ENCODE results near the gene MT1B. TPM values are rescaled to one million over a fixed set of nuclear protein-coding genes. Genes with fewer than 3 reads are reported as not detected.

The MT1B gene
- total and polyA plus RNA-seq, 8 donors, result 5.8 TPM; not detected in 7

GRCh38 chr16:56653218-56653617 is 1.5 kb downstream of the MT1B start:
- WGBS, 5 donors, result 81 to 89% (median 85%) methylated on average over 7 of the region's 7 CpGs
- intact Hi-C loops (cut with DNase I; ENCODE audit: low total_unique reads), result no loop called here
- Histone ChIP-seq H3K27ac (no peak overlapping the region), H3K9me3 (no peaks in the 10 kb centered on the region), H3K4me3 (no peak overlapping the region), H3K36me3 (no peaks in the 10 kb centered on the region), H3K27me3 (peaks cover 0 to 24% (median 0%) of the 10 kb centered on the region in 3 donors), H3K4me1 (peaks cover under 1 to 26% (median 12%) of the 10 kb centered on the region in 4 donors)
- no peak for TF ChIP-seq CTCF (IDR thresholded peaks at IDR 0.05)
- TF ChIP-seq EP300 (IDR thresholded peaks at IDR 0.05), result no peak
- no peak for TF ChIP-seq POLR2A (IDR thresholded peaks at IDR 0.05)
- TF ChIP-seq POLR2AphosphoS5 (IDR thresholded peaks at IDR 0.05), result no peak
- DNase-seq, result no peak

DNA sequence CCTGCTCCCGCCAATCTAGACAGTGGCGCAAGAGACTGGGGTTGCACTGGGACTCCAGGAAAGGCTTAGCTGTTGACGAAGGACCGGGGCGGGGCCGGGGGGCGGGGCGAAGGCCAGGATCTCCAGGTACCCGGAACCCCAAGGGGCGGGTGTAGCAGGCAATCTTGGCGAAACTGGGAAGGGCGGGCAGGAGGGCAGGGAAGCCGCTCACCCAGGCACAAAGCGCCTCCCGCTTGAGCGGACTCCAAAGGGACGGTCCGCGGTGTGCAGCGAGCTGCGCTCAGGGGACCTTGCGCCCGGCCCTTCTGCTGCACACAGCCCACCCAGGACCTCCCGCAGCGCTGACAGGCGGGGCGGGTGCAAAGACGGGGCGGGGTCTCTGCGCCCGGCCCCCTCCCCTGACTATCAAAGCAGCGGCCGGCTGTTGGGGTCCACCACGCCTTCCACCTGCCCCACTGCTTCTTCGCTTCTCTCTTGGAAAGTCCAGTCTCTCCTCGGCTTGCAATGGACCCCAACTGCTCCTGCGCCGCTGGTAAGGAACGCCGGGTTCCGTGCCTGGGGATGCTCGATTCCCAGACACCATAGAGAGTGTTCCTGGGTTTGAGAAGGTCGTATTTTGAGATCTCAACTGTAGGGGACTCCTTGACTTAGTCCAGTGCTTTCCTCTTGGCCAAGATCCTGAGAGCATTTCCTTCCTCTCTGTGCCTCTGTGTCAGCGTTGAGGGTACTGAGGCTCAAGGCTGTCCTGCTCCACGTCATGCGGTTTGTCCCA is 6.1 kb downstream of the MT1B start, which contains the start of gene MT1F:
Gene MT1F, plus strand, starts transcription at position 405 of the 772 bp plus-strand sequence. Its CDS starts 100 bp downstream, at position 505.
- H3K27ac ChIP-seq, result peak within 1 kb of the TSS; percentile 77 to 88 (median 86)
- no peak for TF ChIP-seq EP300 (IDR thresholded peaks at IDR 0.05)
- TF ChIP-seq POLR2AphosphoS5 (IDR thresholded peaks at IDR 0.05), result peak in 2 of 3 donors; percentile 75 to 80
- no peak for TF ChIP-seq POLR2A (IDR thresholded peaks at IDR 0.05)
- peak within 1 kb of the TSS; percentile 51 to 71 (median 58) for H3K4me3 ChIP-seq
- H3K27me3 ChIP-seq, result peaks cover 0 to 43% (median 2%) of the 10 kb centered on the region in 3 donors
- peaks cover 8 to 25% (median 20%) of the 10 kb centered on the region in 4 donors for H3K4me1 ChIP-seq
- DNase-seq, result peak; percentile 95 to 98
- H3K36me3 ChIP-seq, result no peaks in the 10 kb centered on the region
- no peaks in the 10 kb centered on the region for H3K9me3 ChIP-seq
- intact Hi-C loops (cut with DNase I; ENCODE audit: low total_unique reads), result no loop called here
- WGBS, 5 donors, result 1 to 2% (median 1%) methylated on average over 21 to 46 of the region's 46 CpGs

GRCh38 chr16:56658327-56658875 is 6.7 kb downstream of the MT1B start:
- WGBS, 5 donors, result 14 to 29% (median 16%) methylated on average over 8 to 10 of the region's 10 CpGs
- DNase-seq, result peak in 1 of 2 donors; percentile 66
- no peaks in the 10 kb centered on the region for H3K9me3 ChIP-seq

More at GRCh38 chr16:56658327-56658875, 6.7 kb downstream of the MT1B start:
- H3K27ac ChIP-seq, result peak overlapping the region; percentile 75 to 88 (median 86)
- H3K27me3 ChIP-seq, result peaks cover 0 to 50% (median 9%) of the 10 kb centered on the region in 3 donors
- H3K36me3 ChIP-seq, result no peaks in the 10 kb centered on the region
- H3K4me3 ChIP-seq, result peak overlapping the region; percentile 51 to 71 (median 58)
- intact Hi-C loops (cut with DNase I; ENCODE audit: low total_unique reads), result no loop called here
- no peak for TF ChIP-seq EP300 (IDR thresholded peaks at IDR 0.05)
- no peak for TF ChIP-seq POLR2AphosphoS5 (IDR thresholded peaks at IDR 0.05)
- no peak for TF ChIP-seq CTCF (IDR thresholded peaks at IDR 0.05)
- no peak for TF ChIP-seq POLR2A (IDR thresholded peaks at IDR 0.05)
- H3K4me1 ChIP-seq, result peaks cover 13 to 32% (median 27%) of the 10 kb centered on the region in 4 donors
